Heart left ventricle (tissue), 16 donors: Measurements from ENCODE around the gene SLC7A11. TPM values are rescaled to one million over a fixed set of nuclear protein-coding genes. Genes with fewer than 3 reads are reported as not detected.

ENCODE experiments used
- ATAC-seq, 4 donors: fragments of 200-7000 bp; cut with Tn5 transposase; one replicate each; pipeline ENCODE4 v1.9.1; 2020 to 2022; ENCODE audit warnings: moderate library complexity in 4 of 4, mild to moderate bottlenecking in 3 of 4, moderate number of reproducible peaks in 1 of 4
- DNase-seq, 5 donors: peaks; one replicate each; pipeline ENCODE4 v3.0.0-alpha.2; 2020
- H3K27ac ChIP-seq, 12 donors: fragments of 200-600 bp; sonication (generic) in 4 of 12; one replicate each; pipeline versions ENCODE4 v1.5.0 to v1.8.0; 2016 to 2022; ENCODE audit warnings: mild to moderate bottlenecking in 2 of 12
- H3K27me3 ChIP-seq, 9 donors: fragments of 200-600 bp; sonication (generic) in 2 of 9; one replicate each; pipeline versions ENCODE4 v1.5.1 to v1.8.0; 2016 to 2022; ENCODE audit warnings: mild to moderate bottlenecking in 3 of 9
- H3K36me3 ChIP-seq, 9 donors: fragments of 200-600 bp; sonication (generic) in 2 of 9; one replicate each; pipeline versions ENCODE4 v1.5.0 to v1.8.0; 2018 to 2022; ENCODE audit warnings: mild to moderate bottlenecking in 2 of 9
- H3K4me1 ChIP-seq, 12 donors: fragments of 200-600 bp; sonication (generic) in 4 of 12; one replicate each; pipeline versions ENCODE4 v1.5.0 to v1.8.0; 2016 to 2022; ENCODE audit warnings: mild to moderate bottlenecking in 3 of 12
- H3K4me3 ChIP-seq, 12 donors: fragments of 200-600 bp; sonication (generic) in 4 of 12; one replicate each; pipeline versions ENCODE4 v1.5.0 to v1.8.0; 2017 to 2022; ENCODE audit warnings: mild to moderate bottlenecking in 9 of 12, moderate library complexity in 4 of 12
- H3K9me3 ChIP-seq, 12 donors: fragments of 200-600 bp; sonication (generic) in 4 of 12; one replicate each; pipeline versions ENCODE4 v1.5.0 to v1.8.0; 2016 to 2022; ENCODE audit warnings: mild to moderate bottlenecking in 1 of 12
- CTCF ChIP-seq, 12 donors: fragments of 200-600 bp; sonication (generic) in 4 of 12; IDR thresholded peaks; one replicate each; pipeline versions ENCODE4 v1.5.0 to v1.8.0; 2018 to 2022; ENCODE audit warnings: antibody characterized with exemption in 12 of 12, mild to moderate bottlenecking in 5 of 12
- POLR2A ChIP-seq, 2 donors: fragments of 450-650 bp; IDR thresholded peaks; one replicate each; pipeline ENCODE4 v1.6.1; 2017; ENCODE audit warnings: antibody characterized with exemption in 2 of 2, mild to moderate bottlenecking in 2 of 2, moderate library complexity in 2 of 2
- WGBS, 4 donors: extraction: QIAGEN DNeasy Blood & Tissue Kit in 2 of 4; methylation state at CpG; one replicate each; pipeline versions ENCODE4 v1.1.5 to v1.1.7; 2013 to 2018; 5-methylcytosine and 5-hydroxymethylcytosine counted together
- intact Hi-C, 10 donors: fragments of 100-400 bp; cut with DNase I; formaldehyde crosslinking; loops; one replicate each; pipeline versions ENCODE4 v1.11.1 to v1.14.2; 2022
- polyA plus RNA-seq, 2 donors: library from polyadenylated mRNA; stranded (reverse); fragments of 200-250 nt; gene quantifications; one replicate each; pipeline ENCODE4 v1.2.3, GENCODE V29; 2013
- total RNA-seq, 9 donors: library from RNA; depleted of rRNA in 2 of 9; stranded (reverse); fragments of >200 nt in 2 of 9; fragmentation: NEBNext Ultra II Directional in 3 of 9; extraction: Animal tissue kit (Norgen Biotek cat#: 25700) in 3 of 9; gene quantifications; one replicate each; pipeline versions ENCODE4 v1.1.0 to v1.2.4, GENCODE V29; 2016 to 2023
- donor health status: ischemic (EF 13 %, LVEDD 7.1; RV severe dilation, severe dysfunction).
- donor health status: healthy with polysubstance abuse.
- donor health status: DM: no; HTN: yes; CAD: no.
- donor health status: DM: no; HTN: no; CAD: no.
- donor health status: ischemic (EF 25% LVEDD 6.9; RV normal size, moderate dysfunction).
- donor health status: ischemic (EF 25% LVEDD 5.7; RV mildly dilated, moderate dysfunction).
- donor health status: healthy.
- donor health status: DM: yes; HTN: yes; CAD: no.
- donor health status: ischemic (EF 35%, LVEDD 5.7; RV mildly dilated, moderate dysfunction).
- donor health status: nonischemic (EF 11% LVEDD 7.7; RV severe dilation, severe dysfunction).
- donor health status: DM: yes; HTN: yes; CAD: no.
- donor health status: PGD.
- donor health status: ischemic (EF 29% LVEDD 5.4; RV normal size, mild dysfunction).
- donor health status: nonischemic (EF 23%, LVEDD 6.1; RV moderate dilation, normal function).

SLC7A11 gene
- total and polyA plus RNA-seq, 11 donors: 0.04 to 1.0 (median 0.11) TPM; not detected in 1

GRCh38 chr4:138174981-138175794, 67.0 kb downstream of the SLC7A11 start:
- TF ChIP-seq CTCF (IDR thresholded peaks at IDR 0.05) (peak in 1 of 12 donors; percentile 7), POLR2A (IDR thresholded peaks at IDR 0.05) (no peak)
- DNase-seq: peak in 2 of 5 donors; percentile 29 to 30
- Histone ChIP-seq H3K4me3 (no peak overlapping the region), H3K27ac (no peak overlapping the region), H3K4me1 (peaks cover 0 to 13% (median 0%) of the 10 kb centered on the region in 12 donors), H3K9me3 (no peaks in the 10 kb centered on the region), H3K27me3 (no peaks in the 10 kb centered on the region), H3K36me3 (no peaks in the 10 kb centered on the region)
- peak in 3 of 4 donors; percentile 70 to 82 (median 72) for ATAC-seq
- intact Hi-C loops: loop anchor here in 1 of 10 donors (5.0 kb wide), 1 partner anchor 83 kb away; no protein-coding TSS in a partner anchor
- WGBS, 4 donors: 17 to 23% (median 21%) methylated on average over 5 of the region's 5 CpGs

- intact Hi-C loops: no loop called here
Measured at GRCh38 chr4:138164208-138164607, 77.9 kb downstream of the SLC7A11 start.

GRCh38 chr4:138163171-138163570, 79.0 kb downstream of the SLC7A11 start:
- no peak for TF ChIP-seq POLR2A (IDR thresholded peaks at IDR 0.05)
- no peak for TF ChIP-seq CTCF (IDR thresholded peaks at IDR 0.05)
- Histone ChIP-seq H3K4me1 (no peaks in the 10 kb centered on the region), H3K27me3 (no peaks in the 10 kb centered on the region), H3K36me3 (no peaks in the 10 kb centered on the region), H3K9me3 (no peaks in the 10 kb centered on the region), H3K27ac (no peak overlapping the region), H3K4me3 (no peak overlapping the region)
- intact Hi-C loops: no loop called here
- 98 to 100% (median 99%) methylated on average over 2 of the region's 2 CpGs for WGBS, 4 donors
- no peak for ATAC-seq
- DNase-seq: no peak

More at GRCh38 chr4:138164208-138164607, 77.9 kb downstream of the SLC7A11 start:
- H3K36me3 ChIP-seq: no peaks in the 10 kb centered on the region
- H3K4me1 ChIP-seq: no peaks in the 10 kb centered on the region
- ATAC-seq (no peak), DNase-seq (no peak)
- WGBS, 4 donors: 87 to 92% (median 91%) methylated on average over 1 of the region's 1 CpG
- H3K27ac ChIP-seq: no peak overlapping the region
- TF ChIP-seq POLR2A (IDR thresholded peaks at IDR 0.05) (no peak), CTCF (IDR thresholded peaks at IDR 0.05) (no peak)
- H3K27me3 ChIP-seq: no peaks in the 10 kb centered on the region
- no peak overlapping the region for H3K4me3 ChIP-seq
- H3K9me3 ChIP-seq: no peaks in the 10 kb centered on the region

- DNase-seq (no peak), ATAC-seq (no peak)
- Histone ChIP-seq H3K4me3 (no peak overlapping the region), H3K36me3 (no peaks in the 10 kb centered on the region), H3K4me1 (no peaks in the 10 kb centered on the region), H3K27ac (no peak overlapping the region), H3K27me3 (no peaks in the 10 kb centered on the region), H3K9me3 (no peaks in the 10 kb centered on the region)
- intact Hi-C loops: no loop called here
- no peak for TF ChIP-seq POLR2A (IDR thresholded peaks at IDR 0.05)
- no peak for TF ChIP-seq CTCF (IDR thresholded peaks at IDR 0.05)
Measured at GRCh38 chr4:138162259-138162658, 79.9 kb downstream of the SLC7A11 start.
